H1 (cell line): Measurements from ENCODE around the gene VPS50. TPM values are rescaled to one million over a fixed set of nuclear protein-coding genes. Genes with fewer than 3 reads are reported as not detected.

ENCODE experiments used
- CTCF ChIA-PET: fragments of 300-600 bp; sonication (Branson Sonifier 250); formaldehyde crosslinking; loops from one replicate; lab custom pipeline; 2021; ENCODE audit not compliant: partially characterized antibody; lab: Charles Lee
- POLR2A ChIA-PET: fragments of 300-600 bp; sonication (Branson Sonifier 250); formaldehyde crosslinking; loops from one replicate; lab custom pipeline; 2021; ENCODE audit warnings: inconsistent platforms; ENCODE audit not compliant: partially characterized antibody; lab: Charles Lee
- DNase-seq, 2 experiments: peaks; one replicate each; pipeline versions ENCODE4 v3.0.0 to v3.0.0-alpha.2; 2010 to 2022; ENCODE audit warnings: low spot score in 2 of 2, low read depth in 1 of 2, mixed read lengths in 1 of 2
- FAIRE-seq: peaks from 2 replicates; lab custom pipeline; 2011; peaks lifted over from hg19 to GRCh38; lab: Jason Lieb, UNC
- H2AFZ ChIP-seq: 2 replicates; pipeline ENCODE4 v1.8.1; 2012; ENCODE audit warnings: low read length, inconsistent platforms
- H2AK5ac ChIP-seq: 2 replicates; pipeline ENCODE4 v1.6.1; 2013; ENCODE audit warnings: low read depth, low read length
- H2BK120ac ChIP-seq: replicated peaks from 2 replicates; pipeline ENCODE3; 2013; ENCODE audit warnings: low read depth, low read length, inconsistent platforms
- H2BK12ac ChIP-seq: 2 replicates; pipeline ENCODE4 v1.6.1; 2013; ENCODE audit warnings: low read depth, low read length
- H2BK15ac ChIP-seq: 2 replicates; pipeline ENCODE4 v1.6.1; 2013; ENCODE audit warnings: low read length
- H2BK20ac ChIP-seq: 2 replicates; pipeline ENCODE4 v1.6.1; 2013; ENCODE audit warnings: low read length
- H2BK5ac ChIP-seq: 2 replicates; pipeline ENCODE4 v1.6.1; 2013; ENCODE audit warnings: low read depth, low read length
- H3K14ac ChIP-seq: 2 replicates; pipeline ENCODE4 v1.6.1; 2013; ENCODE audit warnings: inconsistent platforms; ENCODE audit not compliant: insufficient read length
- H3K18ac ChIP-seq: 2 replicates; pipeline ENCODE4 v1.6.1; 2013; ENCODE audit warnings: low read length; ENCODE audit errors: extremely low read depth
- H3K23ac ChIP-seq: 2 replicates; pipeline ENCODE4 v1.6.1; 2013; ENCODE audit warnings: inconsistent platforms; ENCODE audit not compliant: insufficient read length
- H3K23me2 ChIP-seq: 2 replicates; pipeline ENCODE4 v1.6.1; 2013; ENCODE audit warnings: low read depth, low read length
- H3K27ac ChIP-seq: 2 replicates; pipeline ENCODE4 v1.6.1; 2011; ENCODE audit warnings: low read depth, low read length, inconsistent platforms
- H3K27me3 ChIP-seq, 4 experiments: replicated peaks in 1 of 4; 1 replicate in 1 of 4; 2 replicates in 3 of 4; pipeline versions ENCODE4 v1.6.1 to v1.8.1; 2011 to 2013; ENCODE audit warnings: low read length in 3 of 4, mild to moderate bottlenecking in 3 of 4, inconsistent platforms in 2 of 4, mixed read lengths in 2 of 4, moderate library complexity in 1 of 4; ENCODE audit not compliant: control insufficient read depth in 3 of 4, insufficient read depth in 3 of 4; ENCODE audit errors: extremely low read depth in 1 of 4
- H3K36me3 ChIP-seq, 4 experiments: 2 replicates each; pipeline versions ENCODE4 v1.6.1 to v1.8.1; 2011 to 2013; ENCODE audit warnings: mild to moderate bottlenecking in 4 of 4, low read length in 3 of 4, moderate library complexity in 2 of 4, control low read depth in 1 of 4, inconsistent platforms in 1 of 4; ENCODE audit not compliant: insufficient read depth in 4 of 4, control insufficient read depth in 2 of 4
- H3K4ac ChIP-seq: replicated peaks from 2 replicates; pipeline ENCODE3; 2013; ENCODE audit warnings: low read length, low read depth, mixed read lengths, inconsistent platforms; ENCODE audit not compliant: insufficient read length
- H3K4me1 ChIP-seq, 4 experiments: replicated peaks in 1 of 4; 1 replicate in 1 of 4; 2 replicates in 3 of 4; pipeline versions ENCODE4 v1.6.1 to v1.8.1; 2011 to 2013; ENCODE audit warnings: low read length in 3 of 4, inconsistent platforms in 2 of 4, mixed read lengths in 1 of 4; ENCODE audit not compliant: insufficient read depth in 4 of 4, control insufficient read depth in 3 of 4
- H3K4me2 ChIP-seq, 2 experiments: 2 replicates each; pipeline versions ENCODE4 v1.6.1 to v1.8.1; 2011 to 2013; ENCODE audit warnings: low read depth in 2 of 2, low read length in 2 of 2, control low read depth in 1 of 2, inconsistent platforms in 1 of 2, mild to moderate bottlenecking in 1 of 2; ENCODE audit not compliant: insufficient read depth in 1 of 2
- H3K4me3 ChIP-seq, 4 experiments: fragments of 200-600, 300-600 bp in 1 of 4; sonication (generic), shearing (Covaris generic), sonication (Bioruptor Twin) in 1 of 4; 2 replicates each; pipeline versions ENCODE4 v1.5.1 to v1.8.1; 2011 to 2016; ENCODE audit warnings: low read length in 4 of 4, low read depth in 3 of 4, control low read depth in 2 of 4, inconsistent platforms in 2 of 4, mild to moderate bottlenecking in 2 of 4, mixed read lengths in 1 of 4, moderate library complexity in 1 of 4; ENCODE audit not compliant: insufficient read depth in 2 of 4; ENCODE audit errors: extremely low read depth in 1 of 4
- H3K56ac ChIP-seq: replicated peaks from 2 replicates; pipeline ENCODE3; 2013; ENCODE audit warnings: low read depth, mild to moderate bottlenecking, mixed read lengths, low read length, inconsistent platforms; ENCODE audit not compliant: insufficient read length
- H3K79me1 ChIP-seq: 2 replicates; pipeline ENCODE4 v1.6.1; 2013; ENCODE audit warnings: low read depth, low read length, control low read depth
- H3K79me2 ChIP-seq, 2 experiments: 2 replicates each; pipeline versions ENCODE4 v1.6.1 to v1.8.1; 2012 to 2013; ENCODE audit warnings: low read length in 2 of 2, mild to moderate bottlenecking in 2 of 2, inconsistent platforms in 1 of 2; ENCODE audit not compliant: insufficient read depth in 2 of 2, control insufficient read depth in 1 of 2
- H3K9ac ChIP-seq, 4 experiments: replicated peaks in 1 of 4; 1 replicate in 1 of 4; 2 replicates in 3 of 4; pipeline versions ENCODE4 v1.6.1 to v1.8.1; 2011 to 2013; ENCODE audit warnings: low read depth in 3 of 4, low read length in 3 of 4, control low read depth in 2 of 4, mild to moderate bottlenecking in 2 of 4, moderate library complexity in 2 of 4, inconsistent platforms in 1 of 4; ENCODE audit errors: extremely low read depth in 1 of 4
- H3K9me3 ChIP-seq, 2 experiments: 2 replicates each; pipeline versions ENCODE4 v1.6.1 to v1.8.1; 2012 to 2013; ENCODE audit warnings: mild to moderate bottlenecking in 2 of 2, moderate library complexity in 2 of 2, control low read depth in 1 of 2, inconsistent platforms in 1 of 2, low read depth in 1 of 2, low read length in 1 of 2, mixed read lengths in 1 of 2; ENCODE audit not compliant: insufficient read depth in 2 of 2
- H4K20me1 ChIP-seq, 2 experiments: replicated peaks in 1 of 2; 2 replicates each; pipeline versions ENCODE3 to v1.8.1; 2011 to 2013; ENCODE audit warnings: inconsistent platforms in 2 of 2, low read length in 2 of 2, mild to moderate bottlenecking in 1 of 2; ENCODE audit not compliant: insufficient read depth in 2 of 2, control insufficient read depth in 1 of 2
- H4K5ac ChIP-seq: 2 replicates; pipeline ENCODE4 v1.6.1; 2013; ENCODE audit warnings: low read length, low read depth, mixed read lengths, inconsistent platforms; ENCODE audit not compliant: insufficient read length
- H4K8ac ChIP-seq: 2 replicates; pipeline ENCODE4 v1.8.0; 2013; ENCODE audit warnings: mild to moderate bottlenecking, moderate library complexity, low read length, inconsistent platforms; ENCODE audit not compliant: insufficient read depth; ENCODE audit errors: extremely low read depth
- H4K91ac ChIP-seq: replicated peaks from 2 replicates; pipeline ENCODE3; 2013; ENCODE audit warnings: low read length, mixed read lengths, inconsistent platforms; ENCODE audit not compliant: insufficient read length
- CTBP2 ChIP-seq: IDR thresholded peaks from 2 replicates; pipeline ENCODE4 v1.7.0; 2011; ENCODE audit warnings: borderline replicate concordance, mild to moderate bottlenecking, moderate library complexity, mixed read lengths, low read length; ENCODE audit not compliant: insufficient read depth, insufficient read length
- EP300 ChIP-seq, 2 experiments: IDR thresholded peaks; 1 replicate in 1 of 2; 2 replicates in 1 of 2; pipeline ENCODE4 v1.6.1; 2011 to 2012; ENCODE audit warnings: low read depth in 2 of 2, low read length in 2 of 2, mild to moderate bottlenecking in 2 of 2, borderline replicate concordance in 1 of 2, inconsistent platforms in 1 of 2, moderate library complexity in 1 of 2
- GABPA ChIP-seq: IDR thresholded peaks from 2 replicates; pipeline ENCODE4 v1.6.1; 2011; ENCODE audit warnings: mild to moderate bottlenecking, low read length, moderate library complexity, borderline replicate concordance; ENCODE audit not compliant: insufficient read depth
- PHF8 ChIP-seq: fragments of 200-600 bp; sonication (generic); conservative IDR thresholded peaks from 2 replicates; pipeline ENCODE4 v1.7.1; 2012; ENCODE audit warnings: low read depth, mild to moderate bottlenecking, inconsistent platforms, low read length, moderate library complexity
- RBBP5 ChIP-seq: IDR thresholded peaks from 2 replicates; pipeline ENCODE4 v1.7.1; 2012; ENCODE audit warnings: low read depth, mild to moderate bottlenecking, inconsistent platforms, low read length, moderate library complexity, borderline replicate concordance
- WGBS, 2 experiments: shearing (Covaris generic) in 1 of 2; methylation state at CpG; one replicate each; pipeline versions ENCODE4 v1.1.6 to v1.1.7; 2013 to 2015; ENCODE audit warnings: low lambda C conversion rate in 2 of 2, mixed read lengths in 2 of 2, inconsistent platforms in 1 of 2, low coverage in 1 of 2, missing lambda C conversion rate in 1 of 2; ENCODE audit not compliant: insufficient replicate concordance in 2 of 2, insufficient coverage in 1 of 2, insufficient read length in 1 of 2; ENCODE audit errors: extremely low coverage in 1 of 2, missing lambda C conversion rate in 1 of 2; 5-methylcytosine and 5-hydroxymethylcytosine counted together
- polyA plus RNA-seq, 7 experiments: library from polyadenylated mRNA; depleted of rRNA in 3 of 7; stranded (reverse) in 5 of 7; unstranded in 2 of 7; fragments of >200 nt in 5 of 7; fragments of 200-250 nt in 2 of 7; gene quantifications; 1 replicate in 5 of 7; 2 replicates in 1 of 7; 4 replicates in 1 of 7; pipeline versions ENCODE4 v1.2.1 to v1.2.3, GENCODE V29; 2011 to 2013; ENCODE audit warnings: missing spikeins in 2 of 7, mixed read lengths in 2 of 7
- total RNA-seq: library from RNA; stranded (reverse); fragmentation: NEBNext Ultra II Directional; extraction: Animal tissue kit (Norgen Biotek cat#: 25700); gene quantifications from 2 replicates; pipeline ENCODE4 v1.2.1, GENCODE V29; 2021

The VPS50 gene
- total and polyA plus RNA-seq, 2 of the 8 experiments (the other 6 are each of a cell fraction or from before 2014, with no cell fraction given), result 3.7 to 9.3 TPM

- Histone ChIP-seq H3K18ac (no peak overlapping the region), H2AK5ac (no peak overlapping the region), H3K4me2 (peak overlapping the region in 1 of 2 experiments; percentile 57; a peak in 1 of 4 replicates), H3K36me3 (no peaks in the 10 kb centered on the region), H4K5ac (peak overlapping the region; percentile 83), H3K27ac (no peak overlapping the region), H3K79me1 (no peaks in the 10 kb centered on the region), H3K4me3 (peak overlapping the region in 1 of 4 experiments; percentile 11; a peak in 1 of 8 replicates), H2BK15ac (no peak overlapping the region), H3K79me2 (no peaks in the 10 kb centered on the region)
- POLR2A ChIA-PET, result interaction anchor here (0.9 kb wide), 1 partner anchor 44 kb away, joined by 3 read pairs; no protein-coding TSS in a partner anchor
- 0% methylated on average over 1 of the region's 1 CpG; no CpG with 5 or more reads in 1 of the 2 experiments for WGBS, 2 experiments
- DNase-seq, result no peak
- TF ChIP-seq RBBP5 (no peak), GABPA (no peak), CTBP2 (no peak), PHF8 (no peak), EP300 (IDR thresholded peaks at IDR 0.05; ENCODE audit: borderline replicate concordance in 1 of 2, low read depth in 2 of 2, low read length in 2 of 2) (no peak)
- TF ChIP-seq, all 59 proteins: peak for 0
- Histone ChIP-seq H2BK12ac (no peak overlapping the region; the same call in 1 of the 2 replicates), H2BK120ac (no peak overlapping the region), H4K20me1 (no peaks in the 10 kb centered on the region), H3K4ac (no peak overlapping the region), H4K91ac (no peak overlapping the region), H3K27me3 (no peaks in the 10 kb centered on the region), H3K23me2 (no peaks in the 10 kb centered on the region), H2AFZ (no peak overlapping the region), H3K56ac (no peak overlapping the region), H3K23ac (no peak overlapping the region), H3K9me3 (no peaks in the 10 kb centered on the region), H3K14ac (no peak overlapping the region), H4K8ac (no peak overlapping the region), H3K9ac (no peak overlapping the region), H2BK20ac (no peak overlapping the region), H3K4me1 (peaks cover 2 to 15% (median 6%) of the 10 kb centered on the region in 4 experiments; a peak in 4 of 7 replicates), H2BK5ac (no peak overlapping the region)
- CTCF ChIA-PET, result interaction anchor here (0.8 kb wide), 1 partner anchor 53 kb away, joined by 3 read pairs; no protein-coding TSS in a partner anchor
- no peak for FAIRE-seq
Observed at GRCh38 chr7:93392984-93393383, 160.8 kb downstream of the VPS50 start.
